Right lung (tissue), 5 donors: ENCODE results near the gene RFTN1. TPM values are rescaled to one million over a fixed set of nuclear protein-coding genes. Genes with fewer than 3 reads are reported as not detected.
A peak's percentile ranks its signal among the peaks of the same experiment; 100 is the strongest.

Source experiments
- DNase-seq, 2 donors: peaks; one replicate each; pipeline ENCODE4 v3.0.0-alpha.2; 2013
- polyA plus RNA-seq, 5 donors: library from polyadenylated mRNA; unstranded; fragments of 120-200 nt; gene quantifications; one replicate each; pipeline versions ENCODE4 v1.2.1 to v1.2.3, GENCODE V29; 2013; ENCODE audit warnings: inconsistent platforms in 1 of 5, low replicate concordance in 1 of 5; ENCODE audit not compliant: insufficient read length in 5 of 5, insufficient read depth in 1 of 5

RFTN1 gene
- polyA plus RNA-seq, 5 donors = 57.8 to 77.2 (median 65.3) TPM

DNA sequence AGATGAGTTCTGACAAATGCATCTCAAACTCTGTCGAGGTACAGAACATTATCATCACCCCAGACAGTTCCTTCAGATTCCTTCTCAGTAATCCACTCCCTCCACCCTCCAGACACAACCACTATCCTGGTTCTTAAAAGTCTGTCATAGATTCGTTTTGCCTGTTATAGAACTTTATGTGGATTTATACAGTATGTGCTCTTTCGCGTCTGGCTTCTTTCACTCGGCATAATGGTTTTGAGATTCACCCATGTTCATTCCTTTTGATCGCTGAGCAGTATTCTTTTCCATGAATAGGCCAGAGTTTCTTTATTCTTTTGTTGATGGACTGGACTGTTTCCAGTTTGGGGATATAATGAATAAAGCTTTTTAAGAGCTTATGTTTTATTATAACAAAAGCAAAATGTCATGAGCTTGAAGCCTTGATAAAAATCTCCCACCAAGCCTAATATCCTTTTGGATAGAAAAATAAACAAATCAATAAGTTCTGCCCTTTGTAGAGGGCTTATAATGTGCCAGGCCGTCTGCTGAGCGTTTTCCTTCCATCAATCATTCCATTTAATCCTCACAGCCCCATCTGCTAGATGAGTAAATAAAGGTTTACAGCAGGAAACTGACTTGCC is 21.3 kb upstream of the RFTN1 start:
- DNase-seq = no peak

DNA sequence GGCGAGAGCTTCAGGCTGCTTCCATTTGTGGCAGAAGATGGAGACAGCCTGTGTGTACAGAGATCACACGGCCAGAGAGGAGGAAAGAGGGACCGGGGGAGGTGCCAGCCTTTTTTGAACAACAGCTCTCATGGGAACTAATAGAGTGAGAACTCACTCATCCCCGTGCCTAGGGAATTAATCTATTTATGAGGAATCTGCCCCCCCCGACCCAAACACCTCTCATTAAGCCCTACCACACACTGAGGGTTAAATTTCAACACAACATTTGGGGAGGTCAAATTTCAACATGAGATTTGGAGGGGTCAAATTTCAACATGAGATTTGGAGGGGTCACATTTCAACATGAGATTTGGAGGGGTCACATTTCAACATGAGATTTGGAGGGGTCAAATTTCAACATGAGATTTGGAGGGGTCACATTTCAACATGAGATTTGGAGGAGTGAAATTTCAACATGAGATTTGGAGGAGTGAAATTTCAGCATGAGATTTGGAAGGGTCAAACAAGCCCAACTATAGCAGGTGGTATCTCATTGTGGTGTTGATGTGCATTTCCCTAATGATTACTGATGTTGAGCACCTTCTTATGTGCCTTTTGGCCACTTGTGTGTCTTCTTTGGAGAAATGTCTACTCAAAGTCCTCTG is 20.6 kb upstream of the RFTN1 start:
- no peak for DNase-seq

DNA sequence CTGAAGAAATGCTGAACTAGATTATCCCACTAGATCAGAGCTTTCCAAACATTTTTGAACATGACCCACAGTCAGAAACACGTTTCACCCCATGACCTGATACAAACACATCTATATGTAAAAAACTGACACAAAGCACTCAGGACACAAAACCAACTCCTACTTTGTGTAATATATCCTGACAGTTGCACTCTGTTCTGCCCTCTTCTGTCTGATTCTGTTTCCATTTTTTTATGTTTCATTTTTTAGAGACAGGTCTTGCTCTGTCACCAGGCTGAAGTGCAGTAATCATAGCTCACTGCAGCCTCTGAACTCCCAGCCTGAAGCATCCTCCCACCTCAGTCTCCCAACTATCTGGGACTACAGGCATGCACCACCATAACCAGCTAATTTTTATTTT is 15.8 kb upstream of the RFTN1 start:
- DNase-seq = no peak

GRCh38 chr3:16528581-16528993 is 15.1 kb upstream of the RFTN1 start:
- no peak for DNase-seq

DNA sequence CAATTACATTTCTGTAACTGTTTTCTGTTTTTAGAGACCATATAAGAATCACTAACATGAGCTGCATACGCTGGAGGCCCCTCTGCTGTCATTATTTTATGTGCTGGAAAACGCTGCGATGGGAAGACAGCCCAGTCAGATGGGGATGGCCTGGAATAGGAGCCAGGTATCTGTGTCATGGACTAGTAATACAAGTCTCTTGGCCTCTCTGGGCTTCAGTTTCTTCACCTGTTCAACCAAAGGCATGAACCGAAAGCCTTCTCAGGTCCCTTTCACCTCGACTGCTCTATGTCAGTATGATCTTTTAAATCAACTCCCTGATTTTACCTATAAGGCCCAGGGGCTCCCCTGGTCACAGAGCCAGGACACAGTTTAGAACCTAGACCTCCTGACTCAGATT is 14.6 kb upstream of the RFTN1 start:
- DNase-seq = no peak

- DNase-seq = no peak
Observed at GRCh38 chr3:16524196-16524595, 10.7 kb upstream of the RFTN1 start.

DNA sequence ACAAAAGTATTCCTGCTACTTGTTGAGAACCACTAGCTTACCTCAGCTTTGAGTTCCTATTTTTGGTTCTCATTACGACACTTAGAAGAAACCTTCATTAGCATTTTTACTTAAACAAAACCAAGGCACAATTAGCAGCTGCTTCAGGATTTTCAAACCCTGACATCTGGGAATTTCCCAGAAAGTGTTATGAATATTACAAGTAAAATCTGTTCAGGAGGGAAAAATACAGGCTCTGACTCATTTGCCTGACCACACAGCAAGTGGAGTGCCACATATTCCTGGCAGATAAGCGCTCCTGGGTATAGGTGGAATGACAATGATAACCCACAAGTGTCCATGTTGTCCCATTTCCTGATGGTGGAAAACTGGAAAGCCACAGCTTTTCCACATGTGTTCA is 10.3 kb upstream of the RFTN1 start:
- no peak for DNase-seq

GRCh38 chr3:16522834-16523233 is 9.3 kb upstream of the RFTN1 start:
- DNase-seq = no peak

DNA sequence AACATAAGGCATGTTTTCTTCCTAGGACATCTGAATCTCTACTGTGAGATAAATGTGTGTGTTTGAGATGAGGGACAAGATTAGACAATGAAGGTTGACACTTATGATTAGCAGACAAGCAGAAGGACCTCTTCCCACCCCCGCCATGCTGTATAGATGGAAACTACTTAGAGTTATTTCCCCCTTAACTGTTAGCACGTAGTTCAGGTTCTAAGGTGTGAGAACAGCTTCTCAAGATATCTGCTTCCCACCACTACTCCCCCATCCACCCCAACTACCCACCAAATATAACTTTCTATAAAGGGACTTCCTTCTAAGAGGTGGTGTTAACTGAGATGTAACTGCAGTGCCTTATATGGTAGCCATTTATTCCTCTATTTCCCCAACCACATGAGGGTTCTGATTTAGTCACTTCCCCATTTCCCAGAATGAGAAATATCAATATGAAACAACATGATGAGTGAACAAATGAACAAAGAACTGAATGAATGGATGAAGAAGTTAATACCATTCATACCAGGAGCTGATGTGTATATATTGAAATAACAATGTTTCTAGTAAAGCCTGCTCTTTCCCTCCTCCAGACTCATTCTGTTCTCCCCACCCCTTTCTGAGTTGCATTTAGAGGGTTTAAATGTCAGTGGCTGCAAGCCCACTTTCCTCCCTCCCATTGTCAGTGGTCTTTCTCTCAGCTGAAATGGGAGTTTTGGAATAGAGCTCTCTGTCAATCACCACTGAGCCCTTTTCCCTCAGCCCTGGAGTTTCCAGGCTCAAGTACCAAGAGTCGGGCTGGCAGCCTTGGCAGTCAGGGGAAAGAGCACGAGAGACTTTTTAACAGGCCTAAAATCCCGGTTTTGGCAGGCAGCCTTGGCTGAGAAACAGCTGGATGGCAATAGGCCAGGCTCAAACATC is 7.7 kb upstream of the RFTN1 start:
- DNase-seq = peak; percentile 34 to 55

DNA sequence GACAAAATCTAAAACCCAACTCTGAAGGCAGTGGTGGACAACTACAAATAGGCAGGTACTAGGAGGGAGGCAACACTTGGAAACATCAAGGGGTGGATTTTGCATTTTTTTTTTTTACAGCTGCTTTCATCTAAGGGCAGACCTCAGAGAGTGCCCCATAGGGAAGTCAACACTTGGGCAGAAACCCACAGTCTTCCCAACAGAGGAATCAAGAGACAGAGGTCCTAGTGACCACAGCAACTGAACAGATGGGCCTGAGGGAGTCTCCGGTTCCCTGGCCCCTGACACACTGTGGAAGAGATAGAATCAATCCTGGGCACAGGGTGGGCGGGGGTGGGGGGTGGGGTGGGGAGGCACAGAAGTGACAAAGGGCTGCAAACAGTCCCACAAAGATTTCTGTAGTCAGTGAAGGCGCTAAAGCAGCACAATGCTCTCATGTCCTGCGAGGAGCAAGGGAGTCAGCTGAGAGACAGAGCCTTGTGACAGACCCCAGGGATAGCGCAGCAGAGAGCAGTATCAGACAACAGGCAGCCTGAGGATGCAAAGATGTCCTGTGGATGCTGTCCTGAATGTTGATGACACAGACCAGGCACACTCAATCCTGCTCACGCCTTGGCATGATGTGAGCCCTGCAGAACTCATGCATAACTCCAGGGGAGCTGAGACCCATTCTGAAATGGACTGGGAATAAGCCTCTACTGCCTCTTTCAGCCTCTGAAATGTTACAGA is 6.9 kb upstream of the RFTN1 start:
- no peak for DNase-seq

- peak; percentile 31 to 55 for DNase-seq
Observed at GRCh38 chr3:16516695-16517481, 3.4 kb upstream of the RFTN1 start.

DNA sequence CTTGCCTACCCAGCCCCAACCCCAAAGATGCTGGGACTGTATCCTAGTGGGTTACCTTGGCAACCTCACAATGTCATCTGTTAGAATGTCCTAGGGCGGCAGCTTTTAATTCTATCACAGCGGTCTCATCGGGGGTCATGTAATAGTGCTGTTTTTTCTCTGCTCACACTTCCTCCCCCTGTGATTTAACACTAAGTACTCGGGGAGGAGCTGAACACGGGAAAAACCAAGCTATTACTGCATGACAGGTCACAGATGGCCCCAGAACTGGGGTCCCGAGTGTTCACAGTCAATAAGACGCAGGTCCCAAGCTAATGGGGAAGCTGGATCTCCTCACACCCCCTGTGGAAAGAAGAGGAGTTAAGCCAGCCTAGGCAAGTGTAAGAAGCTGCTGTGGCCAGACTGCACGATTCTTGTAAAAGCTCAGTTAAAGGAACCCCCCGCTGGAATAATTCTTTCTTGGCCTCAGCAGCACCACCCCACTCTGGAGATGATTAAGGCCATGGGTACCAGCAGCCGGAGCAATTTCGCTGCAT is 2.5 kb upstream of the RFTN1 start:
- no peak for DNase-seq

GRCh38 chr3:16514755-16515353 is 1.4 kb upstream of the RFTN1 start:
- DNase-seq = no peak

- DNase-seq = no peak
Observed at GRCh38 chr3:16514021-16514700, 662 bp upstream of the RFTN1 start.

GRCh38 chr3:16512435-16513140 is 911 bp downstream of the RFTN1 start:
- DNase-seq = peak in 1 of 2 donors; percentile 52

DNA sequence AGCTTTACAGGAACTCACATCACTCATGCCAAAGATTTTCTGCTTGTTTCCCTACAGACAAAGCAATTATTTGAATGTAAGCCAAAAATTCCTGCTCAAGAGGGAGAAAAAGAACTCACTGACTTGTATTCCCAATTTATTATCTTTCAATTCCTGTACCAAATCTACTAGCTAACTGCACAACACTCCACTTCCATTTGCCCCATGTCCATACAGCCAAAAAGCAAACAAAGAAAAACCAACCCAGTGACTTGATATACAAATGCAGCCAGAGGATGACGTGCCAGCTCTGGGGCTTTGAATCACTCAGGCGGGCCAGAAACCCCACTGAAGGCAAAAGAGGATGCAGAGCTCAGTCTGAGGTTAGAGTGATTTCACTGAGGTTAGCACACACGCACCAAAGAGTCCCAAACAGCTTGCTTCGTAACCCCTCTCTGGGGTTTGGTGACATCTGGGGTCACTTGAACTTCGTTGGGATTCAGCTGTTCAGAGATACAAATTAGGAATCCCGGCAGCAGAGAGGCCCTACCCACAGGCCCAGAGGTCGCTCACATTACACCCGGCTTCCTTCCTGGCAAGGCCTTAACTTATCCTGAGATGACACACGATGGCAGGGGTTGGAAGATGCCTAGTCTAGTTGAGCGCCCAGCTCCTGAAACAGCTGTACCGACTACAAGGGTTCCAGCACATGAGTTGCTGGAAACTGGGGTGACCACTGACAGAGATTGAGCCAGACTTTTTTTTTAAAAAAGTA is 1.6 kb downstream of the RFTN1 start:
- peak; percentile 51 to 60 for DNase-seq

DNA sequence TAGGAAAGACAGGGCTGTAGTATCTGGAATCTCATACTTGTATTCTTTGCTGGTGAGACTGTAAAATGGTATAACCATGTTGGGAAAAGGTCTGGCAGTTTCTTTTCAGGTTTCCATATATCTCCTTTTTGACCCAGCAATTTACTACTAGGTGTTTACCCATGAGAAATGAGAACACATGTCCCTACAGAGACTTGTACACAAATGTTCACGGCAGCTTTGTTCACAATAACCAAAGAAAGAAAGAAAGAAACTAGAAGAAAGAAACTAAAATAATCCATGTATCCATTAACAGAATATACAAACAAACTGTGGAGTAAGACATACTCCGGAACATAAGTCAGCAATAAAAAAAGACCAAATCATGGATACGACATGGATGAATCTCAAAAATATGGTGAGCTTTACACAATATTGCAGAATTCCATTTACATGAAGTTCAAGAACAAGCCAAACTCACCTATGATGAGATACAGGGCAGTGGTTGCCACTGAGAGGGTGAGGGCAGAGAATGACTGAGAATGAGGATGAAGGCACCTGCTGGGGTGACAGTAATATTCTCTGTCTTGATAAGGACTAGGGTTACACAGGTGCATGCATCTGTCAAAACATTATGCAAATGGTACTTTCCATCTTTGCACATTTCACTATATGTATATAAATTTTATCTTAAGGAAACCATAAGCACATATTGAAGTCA is 2.7 kb downstream of the RFTN1 start:
- DNase-seq = no peak
